H1 (cell line): ENCODE measurements around the gene NLRP8. TPM values are rescaled to one million over a fixed set of nuclear protein-coding genes. Genes with fewer than 3 reads are reported as not detected.

Experiments used
- CTCF ChIA-PET: fragments of 300-600 bp; sonication (Branson Sonifier 250); formaldehyde crosslinking; loops from one replicate; lab custom pipeline; 2021; ENCODE audit not compliant: partially characterized antibody; lab: Charles Lee
- POLR2A ChIA-PET: fragments of 300-600 bp; sonication (Branson Sonifier 250); formaldehyde crosslinking; loops from one replicate; lab custom pipeline; 2021; ENCODE audit warnings: inconsistent platforms; ENCODE audit not compliant: partially characterized antibody; lab: Charles Lee
- DNase-seq, 2 experiments: peaks; one replicate each; pipeline versions ENCODE4 v3.0.0 to v3.0.0-alpha.2; 2010 to 2022; ENCODE audit warnings: low spot score in 2 of 2, low read depth in 1 of 2, mixed read lengths in 1 of 2
- FAIRE-seq: peaks from 2 replicates; lab custom pipeline; 2011; peaks lifted over from hg19 to GRCh38; lab: Jason Lieb, UNC
- H2AFZ ChIP-seq: 2 replicates; pipeline ENCODE4 v1.8.1; 2012; ENCODE audit warnings: low read length, inconsistent platforms
- H2AK5ac ChIP-seq: 2 replicates; pipeline ENCODE4 v1.6.1; 2013; ENCODE audit warnings: low read depth, low read length
- H2BK120ac ChIP-seq: replicated peaks from 2 replicates; pipeline ENCODE3; 2013; ENCODE audit warnings: low read depth, low read length, inconsistent platforms
- H2BK12ac ChIP-seq: 2 replicates; pipeline ENCODE4 v1.6.1; 2013; ENCODE audit warnings: low read depth, low read length
- H2BK15ac ChIP-seq: 2 replicates; pipeline ENCODE4 v1.6.1; 2013; ENCODE audit warnings: low read length
- H2BK20ac ChIP-seq: 2 replicates; pipeline ENCODE4 v1.6.1; 2013; ENCODE audit warnings: low read length
- H2BK5ac ChIP-seq: 2 replicates; pipeline ENCODE4 v1.6.1; 2013; ENCODE audit warnings: low read depth, low read length
- H3K14ac ChIP-seq: 2 replicates; pipeline ENCODE4 v1.6.1; 2013; ENCODE audit warnings: inconsistent platforms; ENCODE audit not compliant: insufficient read length
- H3K18ac ChIP-seq: 2 replicates; pipeline ENCODE4 v1.6.1; 2013; ENCODE audit warnings: low read length; ENCODE audit errors: extremely low read depth
- H3K23ac ChIP-seq: 2 replicates; pipeline ENCODE4 v1.6.1; 2013; ENCODE audit warnings: inconsistent platforms; ENCODE audit not compliant: insufficient read length
- H3K23me2 ChIP-seq: 2 replicates; pipeline ENCODE4 v1.6.1; 2013; ENCODE audit warnings: low read depth, low read length
- H3K27ac ChIP-seq: 2 replicates; pipeline ENCODE4 v1.6.1; 2011; ENCODE audit warnings: low read depth, low read length, inconsistent platforms
- H3K27me3 ChIP-seq, 4 experiments: replicated peaks in 1 of 4; 1 replicate in 1 of 4; 2 replicates in 3 of 4; pipeline versions ENCODE4 v1.6.1 to v1.8.1; 2011 to 2013; ENCODE audit warnings: low read length in 3 of 4, mild to moderate bottlenecking in 3 of 4, inconsistent platforms in 2 of 4, mixed read lengths in 2 of 4, moderate library complexity in 1 of 4; ENCODE audit not compliant: control insufficient read depth in 3 of 4, insufficient read depth in 3 of 4; ENCODE audit errors: extremely low read depth in 1 of 4
- H3K36me3 ChIP-seq, 4 experiments: 2 replicates each; pipeline versions ENCODE4 v1.6.1 to v1.8.1; 2011 to 2013; ENCODE audit warnings: mild to moderate bottlenecking in 4 of 4, low read length in 3 of 4, moderate library complexity in 2 of 4, control low read depth in 1 of 4, inconsistent platforms in 1 of 4; ENCODE audit not compliant: insufficient read depth in 4 of 4, control insufficient read depth in 2 of 4
- H3K4ac ChIP-seq: replicated peaks from 2 replicates; pipeline ENCODE3; 2013; ENCODE audit warnings: low read length, low read depth, mixed read lengths, inconsistent platforms; ENCODE audit not compliant: insufficient read length
- H3K4me1 ChIP-seq, 4 experiments: replicated peaks in 1 of 4; 1 replicate in 1 of 4; 2 replicates in 3 of 4; pipeline versions ENCODE4 v1.6.1 to v1.8.1; 2011 to 2013; ENCODE audit warnings: low read length in 3 of 4, inconsistent platforms in 2 of 4, mixed read lengths in 1 of 4; ENCODE audit not compliant: insufficient read depth in 4 of 4, control insufficient read depth in 3 of 4
- H3K4me2 ChIP-seq, 2 experiments: 2 replicates each; pipeline versions ENCODE4 v1.6.1 to v1.8.1; 2011 to 2013; ENCODE audit warnings: low read depth in 2 of 2, low read length in 2 of 2, control low read depth in 1 of 2, inconsistent platforms in 1 of 2, mild to moderate bottlenecking in 1 of 2; ENCODE audit not compliant: insufficient read depth in 1 of 2
- H3K4me3 ChIP-seq, 4 experiments: fragments of 200-600, 300-600 bp in 1 of 4; sonication (generic), shearing (Covaris generic), sonication (Bioruptor Twin) in 1 of 4; 2 replicates each; pipeline versions ENCODE4 v1.5.1 to v1.8.1; 2011 to 2016; ENCODE audit warnings: low read length in 4 of 4, low read depth in 3 of 4, control low read depth in 2 of 4, inconsistent platforms in 2 of 4, mild to moderate bottlenecking in 2 of 4, mixed read lengths in 1 of 4, moderate library complexity in 1 of 4; ENCODE audit not compliant: insufficient read depth in 2 of 4; ENCODE audit errors: extremely low read depth in 1 of 4
- H3K56ac ChIP-seq: replicated peaks from 2 replicates; pipeline ENCODE3; 2013; ENCODE audit warnings: low read depth, mild to moderate bottlenecking, mixed read lengths, low read length, inconsistent platforms; ENCODE audit not compliant: insufficient read length
- H3K79me1 ChIP-seq: 2 replicates; pipeline ENCODE4 v1.6.1; 2013; ENCODE audit warnings: low read depth, low read length, control low read depth
- H3K79me2 ChIP-seq, 2 experiments: 2 replicates each; pipeline versions ENCODE4 v1.6.1 to v1.8.1; 2012 to 2013; ENCODE audit warnings: low read length in 2 of 2, mild to moderate bottlenecking in 2 of 2, inconsistent platforms in 1 of 2; ENCODE audit not compliant: insufficient read depth in 2 of 2, control insufficient read depth in 1 of 2
- H3K9ac ChIP-seq, 4 experiments: replicated peaks in 1 of 4; 1 replicate in 1 of 4; 2 replicates in 3 of 4; pipeline versions ENCODE4 v1.6.1 to v1.8.1; 2011 to 2013; ENCODE audit warnings: low read depth in 3 of 4, low read length in 3 of 4, control low read depth in 2 of 4, mild to moderate bottlenecking in 2 of 4, moderate library complexity in 2 of 4, inconsistent platforms in 1 of 4; ENCODE audit errors: extremely low read depth in 1 of 4
- H3K9me3 ChIP-seq, 2 experiments: 2 replicates each; pipeline versions ENCODE4 v1.6.1 to v1.8.1; 2012 to 2013; ENCODE audit warnings: mild to moderate bottlenecking in 2 of 2, moderate library complexity in 2 of 2, control low read depth in 1 of 2, inconsistent platforms in 1 of 2, low read depth in 1 of 2, low read length in 1 of 2, mixed read lengths in 1 of 2; ENCODE audit not compliant: insufficient read depth in 2 of 2
- H4K20me1 ChIP-seq, 2 experiments: replicated peaks in 1 of 2; 2 replicates each; pipeline versions ENCODE3 to v1.8.1; 2011 to 2013; ENCODE audit warnings: inconsistent platforms in 2 of 2, low read length in 2 of 2, mild to moderate bottlenecking in 1 of 2; ENCODE audit not compliant: insufficient read depth in 2 of 2, control insufficient read depth in 1 of 2
- H4K5ac ChIP-seq: 2 replicates; pipeline ENCODE4 v1.6.1; 2013; ENCODE audit warnings: low read length, low read depth, mixed read lengths, inconsistent platforms; ENCODE audit not compliant: insufficient read length
- H4K8ac ChIP-seq: 2 replicates; pipeline ENCODE4 v1.8.0; 2013; ENCODE audit warnings: mild to moderate bottlenecking, moderate library complexity, low read length, inconsistent platforms; ENCODE audit not compliant: insufficient read depth; ENCODE audit errors: extremely low read depth
- H4K91ac ChIP-seq: replicated peaks from 2 replicates; pipeline ENCODE3; 2013; ENCODE audit warnings: low read length, mixed read lengths, inconsistent platforms; ENCODE audit not compliant: insufficient read length
- RNF2 ChIP-seq: fragments of 200-900, 300-1000 bp; sonication (generic); IDR thresholded peaks from 2 replicates; pipeline ENCODE4 v1.7.1; 2016; ENCODE audit warnings: borderline replicate concordance, low read depth, mild to moderate bottlenecking, antibody characterized with exemption, low read length; ENCODE audit not compliant: poor library complexity, severe bottlenecking; ENCODE audit errors: missing control alignments
- SAP30 ChIP-seq: fragments of 300-600 bp; sonication (generic); IDR thresholded peaks from 2 replicates; pipeline ENCODE4 v1.7.1; 2012; ENCODE audit warnings: low read length, moderate library complexity, mild to moderate bottlenecking, inconsistent platforms; ENCODE audit not compliant: insufficient read depth, insufficient replicate concordance
- WGBS, 2 experiments: shearing (Covaris generic) in 1 of 2; methylation state at CpG; one replicate each; pipeline versions ENCODE4 v1.1.6 to v1.1.7; 2013 to 2015; ENCODE audit warnings: low lambda C conversion rate in 2 of 2, mixed read lengths in 2 of 2, inconsistent platforms in 1 of 2, low coverage in 1 of 2, missing lambda C conversion rate in 1 of 2; ENCODE audit not compliant: insufficient replicate concordance in 2 of 2, insufficient coverage in 1 of 2, insufficient read length in 1 of 2; ENCODE audit errors: extremely low coverage in 1 of 2, missing lambda C conversion rate in 1 of 2; 5-methylcytosine and 5-hydroxymethylcytosine counted together
- polyA plus RNA-seq, 7 experiments: library from polyadenylated mRNA; depleted of rRNA in 3 of 7; stranded (reverse) in 5 of 7; unstranded in 2 of 7; fragments of >200 nt in 5 of 7; fragments of 200-250 nt in 2 of 7; gene quantifications; 1 replicate in 5 of 7; 2 replicates in 1 of 7; 4 replicates in 1 of 7; pipeline versions ENCODE4 v1.2.1 to v1.2.3, GENCODE V29; 2011 to 2013; ENCODE audit warnings: missing spikeins in 2 of 7, mixed read lengths in 2 of 7
- total RNA-seq: library from RNA; stranded (reverse); fragmentation: NEBNext Ultra II Directional; extraction: Animal tissue kit (Norgen Biotek cat#: 25700); gene quantifications from 2 replicates; pipeline ENCODE4 v1.2.1, GENCODE V29; 2021

Gene NLRP8
- total and polyA plus RNA-seq, 2 of the 8 experiments (the other 6 are each of a cell fraction or from before 2014, with no cell fraction given): not detected

DNA sequence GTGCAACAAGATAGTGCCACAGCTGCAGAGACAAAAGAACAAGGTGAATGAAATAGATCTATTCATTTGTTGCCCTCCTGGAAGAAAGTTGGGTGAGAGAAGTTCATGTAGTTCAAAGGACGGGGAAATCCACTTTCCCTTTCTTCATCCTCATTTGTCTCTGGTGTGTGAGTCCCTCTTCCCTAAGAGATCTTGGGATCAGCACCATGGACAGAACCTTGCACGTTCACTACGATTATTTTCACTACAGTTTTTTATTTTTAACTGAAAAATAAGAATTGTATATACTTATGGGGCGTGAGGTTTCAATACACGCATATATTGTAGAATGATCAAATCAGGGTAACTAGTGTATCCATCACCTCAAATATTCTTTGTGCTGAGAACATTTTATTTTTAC is 68.1 kb downstream of the NLRP8 start:
- CTCF ChIA-PET: no interaction called here
- Histone ChIP-seq H2BK15ac (no peak overlapping the region), H2AFZ (no peak overlapping the region), H4K5ac (no peak overlapping the region), H2BK120ac (no peak overlapping the region), H2BK20ac (no peak overlapping the region), H2BK12ac (no peak overlapping the region), H3K4me2 (no peak overlapping the region), H3K9me3 (peaks cover 43 to 59% of the 10 kb centered on the region in 2 experiments), H3K4me1 (no peaks in the 10 kb centered on the region), H2BK5ac (no peak overlapping the region), H3K79me2 (no peaks in the 10 kb centered on the region), H3K79me1 (no peaks in the 10 kb centered on the region), H3K4me3 (no peak overlapping the region), H4K91ac (no peak overlapping the region), H3K23me2 (no peaks in the 10 kb centered on the region), H3K23ac (no peak overlapping the region), H3K27me3 (no peaks in the 10 kb centered on the region), H3K27ac (no peak overlapping the region), H3K14ac (no peak overlapping the region), H3K18ac (no peak overlapping the region), H2AK5ac (no peak overlapping the region), H3K36me3 (no peaks in the 10 kb centered on the region), H4K8ac (no peak overlapping the region), H3K9ac (no peak overlapping the region), H3K4ac (no peak overlapping the region), H3K56ac (no peak overlapping the region), H4K20me1 (no peaks in the 10 kb centered on the region)
- POLR2A ChIA-PET: interaction anchor here (0.6 kb wide), 1 partner anchor 1336 kb away, joined by 3 read pairs; no protein-coding TSS in a partner anchor
- no peak for DNase-seq
- 83% methylated on average over 5 of the region's 5 CpGs; no CpG with 5 or more reads in 1 of the 2 experiments for WGBS, 2 experiments
- no peak for FAIRE-seq
- TF ChIP-seq SAP30 (no peak), RNF2 (no peak)
